ENCODE data around the gene BCAS4.

- TF ChIP-seq CTCF (IDR thresholded peaks at IDR 0.05; ENCODE audit: insufficient read depth, low read depth, low read length) (no peak), EZH2 (IDR thresholded peaks at IDR 0.05; ENCODE audit: insufficient read depth, low read length) (no peak)
These were observed 42.9 kb downstream of the BCAS4 start for GRCh38 chr20:50837532-50838321.
